Keratinocyte (primary cell): ENCODE results near the gene NT5DC3. TPM values are rescaled to one million over a fixed set of nuclear protein-coding genes. Genes with fewer than 3 reads are reported as not detected.

Experiments
- DNase-seq: peaks from one replicate; pipeline ENCODE4 v3.0.0-alpha.2; 2011; ENCODE audit warnings: low read depth, missing footprints, low spot score
- FAIRE-seq: peaks from 2 replicates; lab custom pipeline; 2011; peaks lifted over from hg19 to GRCh38; lab: Jason Lieb, UNC
- H2AFZ ChIP-seq: 2 replicates; pipeline ENCODE4 v1.6.0; 2012; ENCODE audit warnings: low read length, control low read depth, inconsistent platforms; ENCODE audit not compliant: control insufficient read depth
- H3K27ac ChIP-seq: 2 replicates; pipeline ENCODE4 v1.5.1; 2011; ENCODE audit warnings: low read length; ENCODE audit not compliant: control insufficient read depth, insufficient read depth
- H3K27me3 ChIP-seq: 3 replicates; pipeline ENCODE4 v1.6.0; 2011; ENCODE audit warnings: low read length; ENCODE audit not compliant: control insufficient read depth, insufficient read depth; ENCODE audit errors: extremely low read depth
- H3K36me3 ChIP-seq, 2 experiments: 2 replicates in 1 of 2; 3 replicates in 1 of 2; pipeline ENCODE4 v1.5.1; 2011; ENCODE audit warnings: low read length in 2 of 2, mild to moderate bottlenecking in 1 of 2; ENCODE audit not compliant: control insufficient read depth in 2 of 2, insufficient read depth in 2 of 2; ENCODE audit errors: extremely low read depth in 1 of 2
- H3K4me1 ChIP-seq: 3 replicates; pipeline ENCODE4 v1.5.1; 2011; ENCODE audit warnings: low read length; ENCODE audit not compliant: control insufficient read depth, insufficient read depth; ENCODE audit errors: extremely low read depth
- H3K4me2 ChIP-seq: 3 replicates; pipeline ENCODE4 v1.6.0; 2011; ENCODE audit warnings: low read depth, low read length; ENCODE audit not compliant: control insufficient read depth, insufficient read depth; ENCODE audit errors: extremely low read depth
- H3K4me3 ChIP-seq, 3 experiments: fragments of 200-600 bp in 1 of 3; sonication (generic) in 1 of 3; 2 replicates in 2 of 3; 3 replicates in 1 of 3; pipeline ENCODE4 v1.5.1; 2011 to 2016; ENCODE audit warnings: low read length in 3 of 3, mild to moderate bottlenecking in 3 of 3, control low read depth in 2 of 3, inconsistent platforms in 1 of 3, low read depth in 1 of 3, mixed read lengths in 1 of 3, mixed run types in 1 of 3, moderate library complexity in 1 of 3; ENCODE audit not compliant: control insufficient read depth in 2 of 3, insufficient read depth in 2 of 3; ENCODE audit errors: extremely low read depth in 1 of 3
- H3K79me2 ChIP-seq: 2 replicates; pipeline ENCODE4 v1.6.0; 2012; ENCODE audit warnings: low read length; ENCODE audit not compliant: control insufficient read depth, insufficient read depth
- H3K9ac ChIP-seq: 3 replicates; pipeline ENCODE4 v1.6.0; 2011; ENCODE audit warnings: low read length; ENCODE audit not compliant: control insufficient read depth, insufficient read depth; ENCODE audit errors: extremely low read depth
- H3K9me1 ChIP-seq: 3 replicates; pipeline ENCODE4 v1.6.0; 2011; ENCODE audit warnings: low read length; ENCODE audit not compliant: control insufficient read depth, insufficient read depth; ENCODE audit errors: extremely low read depth
- H3K9me3 ChIP-seq: 2 replicates; pipeline ENCODE4 v1.5.1; 2012; ENCODE audit warnings: low read depth, low read length; ENCODE audit not compliant: control insufficient read depth
- H4K20me1 ChIP-seq: 3 replicates; pipeline ENCODE4 v1.6.0; 2011; ENCODE audit warnings: low read length; ENCODE audit not compliant: control insufficient read depth, insufficient read depth; ENCODE audit errors: extremely low read depth
- EZH2 ChIP-seq: IDR thresholded peaks from one replicate; pipeline ENCODE4 v1.6.1; 2012; ENCODE audit warnings: inconsistent platforms, mild to moderate bottlenecking, low read length, moderate library complexity
- dilution Hi-C: fragments of 300-500 bp; cut with MboI; formaldehyde crosslinking; loops from one replicate; pipeline ENCODE4 v1.7.0; 2020; ENCODE audit warnings: low sequenced_read_pairs; ENCODE audit not compliant: extremely low pct_ligation_motif_present
- polyA plus RNA-seq, 5 experiments: library from polyadenylated mRNA; depleted of rRNA in 3 of 5; stranded (reverse) in 3 of 5; stranded (forward) in 1 of 5; unstranded in 1 of 5; fragments of >200 nt; gene quantifications; 1 replicate in 1 of 5; 2 replicates in 3 of 5; 3 replicates in 1 of 5; pipeline versions ENCODE4 v1.2.1 to v1.2.3, GENCODE V29; 2011 to 2012; ENCODE audit warnings: missing spikeins in 2 of 5, low read depth in 1 of 5, low replicate concordance in 1 of 5
- TF ChIP-seq, protein P1 (sequence below), 3 experiments: IDR thresholded peaks in 1 of 3; conservative IDR thresholded peaks in 1 of 3; optimal IDR thresholded peaks in 1 of 3; 2 replicates in 2 of 3; 3 replicates in 1 of 3; pipeline versions ENCODE3 to v1.5.1; 2011; ENCODE audit warnings: low read length in 3 of 3, mild to moderate bottlenecking in 3 of 3, moderate library complexity in 2 of 3, control low read depth in 1 of 3, inconsistent platforms in 1 of 3; ENCODE audit not compliant: insufficient read depth in 2 of 3; ENCODE audit errors: extremely low read depth in 1 of 3

The NT5DC3 gene
- polyA plus RNA-seq, 1 donor (not counting 4 experiments of a cell fraction or from before 2014, with no cell fraction given), result 12.8 TPM

GRCh38 chr12:103737881-103738280 is 103.2 kb downstream of the NT5DC3 start:
- no peak for DNase-seq
- no peak for FAIRE-seq
- no peaks in the 10 kb centered on the region for H3K79me2 ChIP-seq
- H2AFZ ChIP-seq, result no peak overlapping the region
- no peak for TF ChIP-seq EZH2
- TF ChIP-seq, protein P1, sequence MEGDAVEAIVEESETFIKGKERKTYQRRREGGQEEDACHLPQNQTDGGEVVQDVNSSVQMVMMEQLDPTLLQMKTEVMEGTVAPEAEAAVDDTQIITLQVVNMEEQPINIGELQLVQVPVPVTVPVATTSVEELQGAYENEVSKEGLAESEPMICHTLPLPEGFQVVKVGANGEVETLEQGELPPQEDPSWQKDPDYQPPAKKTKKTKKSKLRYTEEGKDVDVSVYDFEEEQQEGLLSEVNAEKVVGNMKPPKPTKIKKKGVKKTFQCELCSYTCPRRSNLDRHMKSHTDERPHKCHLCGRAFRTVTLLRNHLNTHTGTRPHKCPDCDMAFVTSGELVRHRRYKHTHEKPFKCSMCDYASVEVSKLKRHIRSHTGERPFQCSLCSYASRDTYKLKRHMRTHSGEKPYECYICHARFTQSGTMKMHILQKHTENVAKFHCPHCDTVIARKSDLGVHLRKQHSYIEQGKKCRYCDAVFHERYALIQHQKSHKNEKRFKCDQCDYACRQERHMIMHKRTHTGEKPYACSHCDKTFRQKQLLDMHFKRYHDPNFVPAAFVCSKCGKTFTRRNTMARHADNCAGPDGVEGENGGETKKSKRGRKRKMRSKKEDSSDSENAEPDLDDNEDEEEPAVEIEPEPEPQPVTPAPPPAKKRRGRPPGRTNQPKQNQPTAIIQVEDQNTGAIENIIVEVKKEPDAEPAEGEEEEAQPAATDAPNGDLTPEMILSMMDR (optimal IDR thresholded peaks at IDR 0.05 in 1 of 3, IDR thresholded peaks at IDR 0.05 in 1 of 3, conservative IDR thresholded peaks at IDR 0.05 in 1 of 3; ENCODE audit: extremely low read depth in 1 of 3, insufficient read depth in 2 of 3, low read length in 3 of 3), result no peak
- no peaks in the 10 kb centered on the region for H3K9me3 ChIP-seq
- no peaks in the 10 kb centered on the region for H4K20me1 ChIP-seq
- no peak overlapping the region for H3K9ac ChIP-seq
- peaks cover 8% of the 10 kb centered on the region for H3K4me1 ChIP-seq
- no peak overlapping the region for H3K4me2 ChIP-seq
- H3K4me3 ChIP-seq, result no peak overlapping the region
- H3K9me1 ChIP-seq, result no peaks in the 10 kb centered on the region
- dilution Hi-C loops, result no loop called here
- H3K27me3 ChIP-seq, result no peaks in the 10 kb centered on the region
- no peaks in the 10 kb centered on the region for H3K36me3 ChIP-seq
- no peak overlapping the region for H3K27ac ChIP-seq

DNA sequence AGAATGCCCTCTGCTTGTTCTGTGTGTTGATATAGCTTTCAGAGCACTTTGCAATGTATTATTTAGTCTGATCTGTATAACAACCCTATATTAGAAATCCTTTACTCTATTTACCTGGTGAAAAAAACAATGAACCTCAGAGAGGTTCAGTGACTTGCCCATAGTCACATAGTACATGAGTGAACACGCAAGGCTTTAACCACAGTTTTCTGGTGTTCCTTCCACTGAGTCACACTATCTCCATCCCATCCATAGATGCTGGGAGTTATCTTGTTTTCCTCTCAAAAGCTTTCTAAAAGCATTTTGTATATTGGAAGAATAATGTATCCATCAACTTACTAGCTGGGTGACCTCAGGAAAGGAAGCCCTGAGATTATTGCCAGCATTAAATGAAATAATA is 104.5 kb downstream of the NT5DC3 start:
- Histone ChIP-seq H3K9me1 (no peaks in the 10 kb centered on the region), H3K9ac (no peak overlapping the region), H3K4me3 (no peak overlapping the region), H3K27me3 (no peaks in the 10 kb centered on the region), H3K4me2 (no peak overlapping the region), H3K9me3 (no peaks in the 10 kb centered on the region), H3K79me2 (no peaks in the 10 kb centered on the region), H3K36me3 (no peaks in the 10 kb centered on the region), H3K4me1 (no peaks in the 10 kb centered on the region), H3K27ac (no peak overlapping the region), H2AFZ (no peak overlapping the region), H4K20me1 (no peaks in the 10 kb centered on the region)
- no peak for TF ChIP-seq EZH2
- TF ChIP-seq, protein P1 (optimal IDR thresholded peaks at IDR 0.05 in 1 of 3, IDR thresholded peaks at IDR 0.05 in 1 of 3, conservative IDR thresholded peaks at IDR 0.05 in 1 of 3; ENCODE audit: extremely low read depth in 1 of 3, insufficient read depth in 2 of 3, low read length in 3 of 3), result no peak
- DNase-seq, result no peak
- peak; percentile 34 for FAIRE-seq
- dilution Hi-C loops, result no loop called here
